GM19328 (cell line): ENCODE measurements around the gene SLC30A3.

Experiments used
- ATAC-seq: cut with Tn5 transposase; IDR thresholded peaks from one replicate; pipeline ENCODE4 v1.9.1; 2021; ENCODE audit warnings: mild to moderate bottlenecking, moderate library complexity; ENCODE audit not compliant: unreplicated experiment

Gene SLC30A3

GRCh38 chr2:27261241-27261925, 1.5 kb downstream of the SLC30A3 start:
- no peak for ATAC-seq

- no peak for ATAC-seq
These were observed 4.8 kb downstream of the SLC30A3 start for GRCh38 chr2:27258051-27258450.

- no peak for ATAC-seq
These were observed 5.9 kb downstream of the SLC30A3 start for GRCh38 chr2:27256855-27257454.

- ATAC-seq, result no peak
These were observed 7.2 kb downstream of the SLC30A3 start for GRCh38 chr2:27255660-27256059.

GRCh38 chr2:27255187-27255586, 7.7 kb downstream of the SLC30A3 start:
- no peak for ATAC-seq

GRCh38 chr2:27251766-27252165, 11.1 kb downstream of the SLC30A3 start:
- no peak for ATAC-seq

GRCh38 chr2:27250652-27251379, 12.0 kb downstream of the SLC30A3 start:
- ATAC-seq, result no peak

- no peak for ATAC-seq
These were observed 12.8 kb downstream of the SLC30A3 start for GRCh38 chr2:27249891-27250651.

- ATAC-seq, result no peak
These were observed 13.5 kb downstream of the SLC30A3 start for GRCh38 chr2:27249159-27249890.

- ATAC-seq, result no peak
These were observed 15.0 kb downstream of the SLC30A3 start for GRCh38 chr2:27247893-27248292.

- ATAC-seq, result no peak
These were observed 17.2 kb downstream of the SLC30A3 start for GRCh38 chr2:27245626-27246025.

GRCh38 chr2:27245116-27245515, 17.7 kb downstream of the SLC30A3 start:
- ATAC-seq, result no peak

- no peak for ATAC-seq
These were observed 19.3 kb downstream of the SLC30A3 start for GRCh38 chr2:27243391-27244130.

GRCh38 chr2:27242614-27242951, 20.3 kb downstream of the SLC30A3 start:
- ATAC-seq, result no peak

- ATAC-seq, result no peak
These were observed 20.9 kb downstream of the SLC30A3 start for GRCh38 chr2:27241761-27242613.

GRCh38 chr2:27240406-27240805, 22.4 kb downstream of the SLC30A3 start:
- ATAC-seq, result no peak

GRCh38 chr2:27238976-27239375, 23.9 kb downstream of the SLC30A3 start:
- no peak for ATAC-seq

- no peak for ATAC-seq
These were observed 25.4 kb downstream of the SLC30A3 start for GRCh38 chr2:27237341-27237945.

- ATAC-seq, result no peak
These were observed 26.2 kb downstream of the SLC30A3 start for GRCh38 chr2:27236626-27237025.
